K562 (cell line): ENCODE results near the gene B3GNT9. TPM values are rescaled to one million over a fixed set of nuclear protein-coding genes. Genes with fewer than 3 reads are reported as not detected.

Source experiments
- COPS2 ChIP-seq: fragments of 450-650 bp; conservative IDR thresholded peaks from 2 replicates; pipeline ENCODE4 v1.6.1; 2016; ENCODE audit warnings: mild to moderate bottlenecking, moderate library complexity
- CXXC5 ChIP-seq: fragments of 250-450 bp; sonication (Bioruptor Pico); IDR thresholded peaks from 2 replicates; pipeline ENCODE4 v1.8.0; 2022; ENCODE audit warnings: inconsistent platforms, mild to moderate bottlenecking, moderate library complexity
- ETV5 ChIP-seq: sonication (generic); formaldehyde crosslinking; IDR thresholded peaks from 2 replicates; pipeline ENCODE4 v1.4.0; 2020; ENCODE audit warnings: low read depth, mild to moderate bottlenecking, missing genetic modification reagents
- FOXK2 ChIP-seq, 2 experiments: fragments of 450-650 bp; IDR thresholded peaks in 1 of 2; conservative IDR thresholded peaks in 1 of 2; 2 replicates each; pipeline ENCODE4 v1.6.1; 2016; ENCODE audit warnings: low read depth in 2 of 2, mild to moderate bottlenecking in 1 of 2
- GATAD2B ChIP-seq: fragments of 450-650 bp; IDR thresholded peaks from 2 replicates; pipeline ENCODE4 v1.6.1; 2017; ENCODE audit warnings: mild to moderate bottlenecking, borderline replicate concordance
- MAZ ChIP-seq, 2 experiments: fragments of 450-650 bp in 1 of 2; sonication (generic) in 1 of 2; formaldehyde crosslinking; IDR thresholded peaks in 1 of 2; conservative IDR thresholded peaks in 1 of 2; 2 replicates each; pipeline versions ENCODE4 v1.4.0 to v1.5.0; 2020; ENCODE audit warnings: mild to moderate bottlenecking in 1 of 2, missing genetic modification reagents in 1 of 2
- MTA2 ChIP-seq: fragments of 450-650 bp; IDR thresholded peaks from 2 replicates; pipeline ENCODE4 v1.6.1; 2016; ENCODE audit warnings: low read depth
- NCOA2 ChIP-seq, 2 experiments: fragments of 450-650 bp; IDR thresholded peaks; 2 replicates each; pipeline ENCODE4 v1.6.1; 2018; ENCODE audit warnings: mild to moderate bottlenecking in 2 of 2, moderate library complexity in 1 of 2; ENCODE audit not compliant: partially characterized antibody in 2 of 2
- NFIX ChIP-seq: fragments of 250-450 bp; sonication (Bioruptor Pico); IDR thresholded peaks from 2 replicates; pipeline ENCODE4 v1.4.0; 2020; ENCODE audit warnings: low read depth, mild to moderate bottlenecking, moderate library complexity
- NR4A1 ChIP-seq, 2 experiments: fragments of 250-450 bp in 1 of 2; fragments of 450-650 bp in 1 of 2; sonication (Bioruptor Pico) in 1 of 2; IDR thresholded peaks; 2 replicates each; pipeline versions ENCODE4 v1.4.0 to v1.6.1; 2016 to 2020; ENCODE audit warnings: mild to moderate bottlenecking in 2 of 2, missing compliant biosample characterization in 1 of 2, missing genetic modification characterization in 1 of 2, moderate library complexity in 1 of 2
- POLR2A ChIP-seq: fragments of 450-650 bp; conservative IDR thresholded peaks from 2 replicates; pipeline ENCODE4 v1.6.1; 2016
- PTRF ChIP-seq: fragments of 450-650 bp; IDR thresholded peaks from 2 replicates; pipeline ENCODE4 v1.6.1; 2016; ENCODE audit warnings: mild to moderate bottlenecking, missing genetic modification characterization, missing compliant biosample characterization
- RB1 ChIP-seq: fragments of 450-650 bp; IDR thresholded peaks from 2 replicates; pipeline ENCODE4 v1.6.1; 2017; ENCODE audit warnings: low read depth, mild to moderate bottlenecking
- TAF1 ChIP-seq: IDR thresholded peaks from 2 replicates; pipeline ENCODE4 v1.6.1; 2011; ENCODE audit warnings: mild to moderate bottlenecking, low read length, moderate library complexity; ENCODE audit not compliant: insufficient read depth, control insufficient read depth, severe bottlenecking; ENCODE audit errors: extremely low read depth
- ZNF143 ChIP-seq: sonication (generic); formaldehyde crosslinking; IDR thresholded peaks from 2 replicates; pipeline ENCODE4 v1.9.0; 2022; ENCODE audit warnings: mild to moderate bottlenecking, missing genetic modification reagents
- ZNF263 ChIP-seq: sonication (generic); formaldehyde crosslinking; IDR thresholded peaks from 2 replicates; pipeline ENCODE4 v1.8.0; 2022; ENCODE audit warnings: mild to moderate bottlenecking, missing genetic modification reagents, borderline replicate concordance
- ZNF431 ChIP-seq: sonication (generic); formaldehyde crosslinking; IDR thresholded peaks from 2 replicates; pipeline ENCODE4 v1.8.0; 2022; ENCODE audit warnings: mild to moderate bottlenecking, missing genetic modification reagents
- polyA plus RNA-seq, 8 experiments: library from polyadenylated mRNA; depleted of rRNA in 4 of 8; stranded (reverse) in 5 of 8; unstranded in 3 of 8; fragments of >200 nt; fragmentation: Nextera tagmentation in 2 of 8; fragmentation: Illumina TruSeq in 1 of 8; extraction: Ambion mirVana in 2 of 8; extraction: Trizol in 1 of 8; gene quantifications; 2 replicates each; pipeline versions ENCODE4 v1.2.1 to v1.2.3, GENCODE V29; 2011 to 2014; ENCODE audit warnings: inconsistent platforms in 1 of 8, missing spikeins in 1 of 8
- total RNA-seq, 7 experiments: library from RNA; depleted of rRNA in 6 of 7; stranded (reverse); fragments of >200 nt in 6 of 7; fragmentation: Illumina TruSeq in 2 of 7; extraction: Trizol in 2 of 7; gene quantifications; 2 replicates each; pipeline versions ENCODE4 v1.2.1 to v1.2.3, GENCODE V29; 2011 to 2021; ENCODE audit warnings: low replicate concordance in 1 of 7
- TF ChIP-seq, protein P1 (sequence below): fragments of 250-450 bp; sonication (Bioruptor Pico); IDR thresholded peaks from 2 replicates; pipeline ENCODE4 v1.4.0; 2020; ENCODE audit warnings: mild to moderate bottlenecking
- TF ChIP-seq, protein P2 (sequence below): fragments of 250-450 bp; sonication (Bioruptor Pico); IDR thresholded peaks from 2 replicates; pipeline ENCODE4 v1.5.0; 2020; ENCODE audit warnings: mild to moderate bottlenecking, borderline replicate concordance
- TF ChIP-seq, protein P3 (sequence below): fragments of 450-650 bp; IDR thresholded peaks from 2 replicates; pipeline ENCODE4 v1.6.1; 2014; ENCODE audit warnings: low read depth, mild to moderate bottlenecking, moderate library complexity, borderline replicate concordance
- TF ChIP-seq, protein P4 (sequence below): fragments of 450-650 bp; IDR thresholded peaks from 2 replicates; pipeline ENCODE4 v1.6.1; 2016

B3GNT9 gene
- total and polyA plus RNA-seq, 9 of the 15 experiments (the other 6 are each of a cell fraction or from before 2014, with no cell fraction given): 0.01 to 1.8 (median 1.1) TPM; not detected in 1

DNA sequence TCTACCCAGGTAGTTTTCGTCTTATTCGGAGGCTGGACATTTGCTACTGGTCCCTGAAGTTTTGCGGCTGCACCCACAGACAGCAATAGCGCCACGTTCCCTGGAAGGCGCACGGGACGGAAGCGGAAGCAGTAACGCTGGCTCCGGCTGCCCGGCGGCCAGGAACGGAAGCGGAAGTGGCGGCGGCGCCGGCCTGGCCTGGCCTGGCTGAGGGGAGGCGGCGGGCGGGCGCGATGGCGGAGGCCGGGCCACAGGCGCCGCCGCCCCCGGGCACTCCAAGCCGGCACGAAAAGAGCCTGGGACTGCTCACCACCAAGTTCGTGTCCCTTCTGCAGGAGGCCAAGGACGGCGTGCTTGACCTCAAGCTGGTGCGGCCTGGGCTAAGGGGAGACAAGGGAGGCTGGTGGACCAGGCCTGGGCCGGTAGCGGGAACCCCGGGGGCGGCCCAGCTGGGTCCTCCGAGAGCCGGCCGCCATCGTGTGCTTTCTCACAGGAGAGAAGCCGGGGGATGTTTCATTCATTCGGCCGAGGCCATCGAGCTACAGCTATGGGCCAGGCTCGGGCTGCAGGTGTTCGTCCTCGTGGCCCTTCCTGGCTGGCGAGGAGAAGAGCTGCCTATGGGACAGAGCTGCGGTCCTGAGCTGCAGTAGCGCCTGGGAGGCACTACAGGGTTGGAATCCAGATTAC lies 41.3 kb upstream of the B3GNT9 start, which contains the start of gene E2F4 (continued):
- TF ChIP-seq, protein P1, sequence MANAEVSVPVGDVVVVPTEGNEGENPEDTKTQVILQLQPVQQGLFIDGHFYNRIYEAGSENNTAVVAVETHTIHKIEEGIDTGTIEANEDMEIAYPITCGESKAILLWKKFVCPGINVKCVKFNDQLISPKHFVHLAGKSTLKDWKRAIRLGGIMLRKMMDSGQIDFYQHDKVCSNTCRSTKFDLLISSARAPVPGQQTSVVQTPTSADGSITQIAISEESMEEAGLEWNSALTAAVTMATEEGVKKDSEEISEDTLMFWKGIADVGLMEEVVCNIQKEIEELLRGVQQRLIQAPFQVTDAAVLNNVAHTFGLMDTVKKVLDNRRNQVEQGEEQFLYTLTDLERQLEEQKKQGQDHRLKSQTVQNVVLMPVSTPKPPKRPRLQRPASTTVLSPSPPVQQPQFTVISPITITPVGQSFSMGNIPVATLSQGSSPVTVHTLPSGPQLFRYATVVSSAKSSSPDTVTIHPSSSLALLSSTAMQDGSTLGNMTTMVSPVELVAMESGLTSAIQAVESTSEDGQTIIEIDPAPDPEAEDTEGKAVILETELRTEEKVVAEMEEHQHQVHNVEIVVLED: no peak
- peak; percentile 90 for TF ChIP-seq CXXC5 (CRISPR knock-in tag)
- TF ChIP-seq, protein P2, sequence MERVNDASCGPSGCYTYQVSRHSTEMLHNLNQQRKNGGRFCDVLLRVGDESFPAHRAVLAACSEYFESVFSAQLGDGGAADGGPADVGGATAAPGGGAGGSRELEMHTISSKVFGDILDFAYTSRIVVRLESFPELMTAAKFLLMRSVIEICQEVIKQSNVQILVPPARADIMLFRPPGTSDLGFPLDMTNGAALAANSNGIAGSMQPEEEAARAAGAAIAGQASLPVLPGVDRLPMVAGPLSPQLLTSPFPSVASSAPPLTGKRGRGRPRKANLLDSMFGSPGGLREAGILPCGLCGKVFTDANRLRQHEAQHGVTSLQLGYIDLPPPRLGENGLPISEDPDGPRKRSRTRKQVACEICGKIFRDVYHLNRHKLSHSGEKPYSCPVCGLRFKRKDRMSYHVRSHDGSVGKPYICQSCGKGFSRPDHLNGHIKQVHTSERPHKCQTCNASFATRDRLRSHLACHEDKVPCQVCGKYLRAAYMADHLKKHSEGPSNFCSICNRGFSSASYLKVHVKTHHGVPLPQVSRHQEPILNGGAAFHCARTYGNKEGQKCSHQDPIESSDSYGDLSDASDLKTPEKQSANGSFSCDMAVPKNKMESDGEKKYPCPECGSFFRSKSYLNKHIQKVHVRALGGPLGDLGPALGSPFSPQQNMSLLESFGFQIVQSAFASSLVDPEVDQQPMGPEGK (CRISPR knock-in tag): no peak
- no peak for TF ChIP-seq MTA2
- TF ChIP-seq, protein P3, sequence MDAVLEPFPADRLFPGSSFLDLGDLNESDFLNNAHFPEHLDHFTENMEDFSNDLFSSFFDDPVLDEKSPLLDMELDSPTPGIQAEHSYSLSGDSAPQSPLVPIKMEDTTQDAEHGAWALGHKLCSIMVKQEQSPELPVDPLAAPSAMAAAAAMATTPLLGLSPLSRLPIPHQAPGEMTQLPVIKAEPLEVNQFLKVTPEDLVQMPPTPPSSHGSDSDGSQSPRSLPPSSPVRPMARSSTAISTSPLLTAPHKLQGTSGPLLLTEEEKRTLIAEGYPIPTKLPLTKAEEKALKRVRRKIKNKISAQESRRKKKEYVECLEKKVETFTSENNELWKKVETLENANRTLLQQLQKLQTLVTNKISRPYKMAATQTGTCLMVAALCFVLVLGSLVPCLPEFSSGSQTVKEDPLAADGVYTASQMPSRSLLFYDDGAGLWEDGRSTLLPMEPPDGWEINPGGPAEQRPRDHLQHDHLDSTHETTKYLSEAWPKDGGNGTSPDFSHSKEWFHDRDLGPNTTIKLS: peak; percentile 64; the same call in 1 of the 2 replicates
- TF ChIP-seq, protein P4, sequence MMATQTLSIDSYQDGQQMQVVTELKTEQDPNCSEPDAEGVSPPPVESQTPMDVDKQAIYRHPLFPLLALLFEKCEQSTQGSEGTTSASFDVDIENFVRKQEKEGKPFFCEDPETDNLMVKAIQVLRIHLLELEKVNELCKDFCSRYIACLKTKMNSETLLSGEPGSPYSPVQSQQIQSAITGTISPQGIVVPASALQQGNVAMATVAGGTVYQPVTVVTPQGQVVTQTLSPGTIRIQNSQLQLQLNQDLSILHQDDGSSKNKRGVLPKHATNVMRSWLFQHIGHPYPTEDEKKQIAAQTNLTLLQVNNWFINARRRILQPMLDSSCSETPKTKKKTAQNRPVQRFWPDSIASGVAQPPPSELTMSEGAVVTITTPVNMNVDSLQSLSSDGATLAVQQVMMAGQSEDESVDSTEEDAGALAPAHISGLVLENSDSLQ: peak; percentile 44
- no peak for TF ChIP-seq PTRF (tag)
- TF ChIP-seq NCOA2 (IDR thresholded peaks at IDR 0.05; ENCODE audit: partially characterized antibody in 2 of 2): peak in 1 of 2 experiments; percentile 99
- TF ChIP-seq RB1: peak; percentile 78; the same call in 1 of the 2 replicates
- no peak for TF ChIP-seq COPS2
- peak; percentile 65 for TF ChIP-seq ETV5 (CRISPR knock-in tag)
- TF ChIP-seq MAZ (CRISPR knock-in tag; conservative IDR thresholded peaks at IDR 0.05 in 1 of 2, IDR thresholded peaks at IDR 0.05 in 1 of 2): peak; percentile 71 to 73; a peak in 3 of 4 replicates
- TF ChIP-seq NR4A1 (CRISPR knock-in tag; IDR thresholded peaks at IDR 0.05): no peak
- TF ChIP-seq NR4A1 (tag; IDR thresholded peaks at IDR 0.05): no peak
- TF ChIP-seq POLR2A: peak; percentile 66; the same call in 1 of the 2 replicates
- peak; percentile 79; the same call in 1 of the 2 replicates for TF ChIP-seq GATAD2B
- TF ChIP-seq FOXK2 (conservative IDR thresholded peaks at IDR 0.05 in 1 of 2, IDR thresholded peaks at IDR 0.05 in 1 of 2; ENCODE audit: low read depth in 2 of 2): peak in 1 of 2 experiments; percentile 58; a peak in 3 of 4 replicates
- TF ChIP-seq ZNF263 (CRISPR knock-in tag): no peak; the same call in 1 of the 2 replicates
- TF ChIP-seq ZNF143 (CRISPR knock-in tag): no peak
- peak; percentile 53 for TF ChIP-seq TAF1
- no peak for TF ChIP-seq NFIX
- no peak for TF ChIP-seq ZNF431 (CRISPR knock-in tag)
